Articular chondrocyte of knee joint (primary cell): ENCODE results near the gene SSTR1. TPM values are rescaled to one million over a fixed set of nuclear protein-coding genes. Genes with fewer than 3 reads are reported as not detected.

Experiments used
- total RNA-seq: library from RNA; depleted of rRNA; stranded (reverse); fragments of >200 nt; gene quantifications from 2 replicates; pipeline ENCODE4 v1.2.3, GENCODE V29; 2012

SSTR1 gene
- not detected in 2 replicates for total RNA-seq

GRCh38 chr14:38207736-38208617 lies at the start of gene SSTR1:
Gene SSTR1 (plus strand): TSS chr14:38207904. CDS start chr14:38209390, 1,486 bp downstream.

GRCh38 chr14:38255673-38256532 lies 48.2 kb downstream of the SSTR1 start, which contains the start of gene CLEC14A:
Gene CLEC14A (minus strand): TSS chr14:38256093. CDS start chr14:38256022, 71 bp downstream.

Other genes starting within 250 kb of the SSTR1 start
- 0.13 and 0.54 TPM in 2 replicates for gene CLEC14A, start 48.2 kb downstream of the SSTR1 start, total RNA-seq